Stimulated activated CD8-positive, alpha-beta memory T cell treated with anti-CD3 and anti-CD28 coated beads, Interleukin-12 subunit alpha, Interleukin-12 subunit beta, amount 100 ng/mL, for 1 hour (primary cell): Measurements from ENCODE around the gene DDC.
"Not testable (repeated sequence)": the region's sequence is repeated elsewhere in the genome, so short reads cannot be mapped to it uniquely, and the experiment has no call there.

Experiments
- DNase-seq: peaks from one replicate; pipeline ENCODE4 v3.0.0-alpha.2; 2020; ENCODE audit warnings: low read depth

The DDC gene

GRCh38 chr7:50588937-50589336 lies 23.7 kb upstream of the DDC start:
- DNase-seq: no peak

- DNase-seq: no peak
Observed at GRCh38 chr7:50587737-50588136, 22.5 kb upstream of the DDC start.

DNA sequence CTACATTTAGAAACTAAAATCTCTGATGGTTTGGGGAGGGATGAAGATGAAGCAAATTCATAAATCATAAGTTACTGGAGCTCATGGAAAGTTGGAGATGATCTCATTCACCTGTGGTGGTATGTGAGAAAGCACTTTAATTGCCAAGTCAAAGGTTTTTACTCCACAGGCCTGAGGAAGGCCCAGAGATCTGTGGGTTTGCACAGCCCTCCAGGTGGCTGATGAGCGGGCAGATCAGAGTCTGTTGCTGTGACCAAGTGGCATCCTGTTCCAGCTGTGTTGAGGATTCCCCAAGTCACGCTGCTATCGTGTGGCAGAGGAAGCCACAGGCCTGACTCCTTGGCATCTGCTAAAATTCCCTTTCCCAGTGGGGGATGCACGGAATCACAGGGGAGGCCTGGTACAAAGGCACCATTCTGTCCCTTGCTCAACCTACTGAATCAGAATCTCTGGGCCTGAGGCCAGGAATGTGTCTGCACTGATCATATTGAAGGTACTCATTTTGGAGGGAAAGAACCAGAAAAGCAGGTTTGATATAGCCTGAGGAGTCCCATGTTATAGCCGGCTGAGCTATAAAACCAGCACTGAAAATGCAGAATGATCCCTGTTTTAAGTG lies 19.7 kb upstream of the DDC start:
- DNase-seq: no peak

DNA sequence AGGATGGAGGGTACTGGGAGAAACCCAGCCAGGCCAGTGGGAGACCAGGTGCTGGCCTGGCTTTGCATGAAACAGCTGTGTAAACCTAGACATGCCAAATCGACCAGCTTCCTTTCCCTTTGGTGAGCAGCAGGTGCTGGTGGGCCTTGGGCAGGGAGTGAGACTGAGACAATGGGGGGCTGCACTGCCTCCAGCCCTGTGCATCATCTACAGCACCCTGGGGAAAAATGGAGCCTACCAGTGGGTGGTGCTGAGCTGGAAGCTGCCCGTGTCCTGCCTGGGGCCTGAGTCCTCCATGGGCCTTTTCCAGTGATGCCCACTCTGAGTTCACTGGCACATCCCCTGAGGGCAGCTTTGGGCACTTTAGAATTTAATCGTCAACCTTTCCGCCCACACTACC lies 19.2 kb upstream of the DDC start:
- DNase-seq: no peak

DNA sequence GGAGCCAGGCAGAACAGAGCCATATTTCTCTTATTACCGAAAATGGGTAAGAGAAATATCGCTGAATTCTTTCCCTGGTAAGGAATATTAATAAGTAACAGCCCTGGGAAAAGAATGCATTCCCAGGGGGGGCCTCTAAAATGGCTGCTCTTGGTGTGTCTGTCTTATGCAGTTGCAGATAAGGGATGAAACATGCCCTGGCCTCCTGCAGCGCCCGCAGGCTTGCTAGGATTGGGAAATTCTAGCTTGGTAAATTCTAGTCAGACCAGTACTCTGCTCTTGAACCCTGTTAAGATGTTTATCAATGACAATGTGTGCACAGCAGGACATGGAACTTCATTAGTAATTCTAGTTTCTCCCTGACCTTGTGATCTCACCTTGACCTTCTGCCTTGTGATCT lies 18.1 kb upstream of the DDC start:
- not testable (repeated sequence) for DNase-seq

DNA sequence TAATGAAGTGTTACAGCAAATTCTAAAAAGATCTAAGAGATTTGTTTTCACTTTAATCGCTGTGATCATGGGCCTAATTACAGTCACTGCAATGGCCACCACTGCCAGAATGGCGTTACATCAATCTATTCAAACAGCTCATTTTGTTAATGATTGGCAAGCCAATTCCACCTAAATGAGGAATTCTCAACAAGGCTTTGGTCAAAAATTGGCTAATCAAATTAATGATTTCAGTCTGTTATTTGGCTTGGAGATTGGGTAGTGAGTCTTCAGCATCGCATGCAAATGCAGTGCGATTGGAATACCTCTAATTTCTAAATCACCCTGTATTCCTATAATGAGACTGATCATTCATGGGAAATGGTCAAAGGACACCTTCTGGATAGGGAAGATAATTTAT lies 17.1 kb upstream of the DDC start:
- not testable (repeated sequence) for DNase-seq

- not testable (repeated sequence) for DNase-seq
Observed at GRCh38 chr7:50580666-50581065, 15.5 kb upstream of the DDC start.

DNA sequence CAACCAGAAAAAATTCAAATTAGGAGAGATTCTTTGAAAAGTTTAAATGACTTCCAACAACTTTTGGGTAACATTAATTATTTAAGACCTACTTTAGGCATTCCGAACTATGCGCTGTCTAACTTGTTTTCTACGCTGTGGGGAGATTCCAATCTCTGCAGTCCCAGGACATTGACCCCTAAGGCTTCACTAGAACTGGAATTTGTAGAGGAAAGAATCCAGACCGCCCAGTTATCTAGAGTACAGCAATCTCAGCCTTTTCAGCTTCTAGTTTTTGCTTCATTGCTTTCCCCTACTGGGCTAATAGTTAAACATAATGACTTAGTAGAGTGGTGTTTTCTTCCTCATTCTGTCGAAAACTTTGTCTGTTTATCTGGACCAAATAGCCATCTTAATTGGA lies 14.9 kb upstream of the DDC start:
- no peak for DNase-seq

GRCh38 chr7:50578105-50578504 lies 12.9 kb upstream of the DDC start:
- DNase-seq: not testable (repeated sequence)

- no peak for DNase-seq
Observed at GRCh38 chr7:50577569-50577968, 12.4 kb upstream of the DDC start.

DNA sequence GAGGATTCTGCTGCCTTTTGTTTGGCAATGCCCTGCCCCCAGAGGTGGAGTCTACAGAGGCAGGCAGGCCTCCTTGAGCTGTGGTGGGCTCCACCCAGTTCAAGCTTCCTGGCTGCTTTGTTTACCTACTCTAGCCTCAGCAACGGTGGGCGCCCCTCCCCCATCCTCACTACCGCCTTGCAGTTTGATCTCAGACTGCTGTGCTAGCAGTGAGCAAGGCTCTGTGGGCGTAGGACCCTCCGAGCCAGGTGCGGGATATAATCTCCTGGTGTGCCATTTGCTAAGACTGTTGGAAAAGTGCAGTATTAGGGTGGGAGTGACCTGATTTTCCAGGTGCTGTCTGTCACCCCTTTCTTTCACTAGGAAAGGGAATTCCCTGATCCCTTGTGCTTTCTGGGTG lies 11.2 kb upstream of the DDC start:
- DNase-seq: not testable (repeated sequence)

DNA sequence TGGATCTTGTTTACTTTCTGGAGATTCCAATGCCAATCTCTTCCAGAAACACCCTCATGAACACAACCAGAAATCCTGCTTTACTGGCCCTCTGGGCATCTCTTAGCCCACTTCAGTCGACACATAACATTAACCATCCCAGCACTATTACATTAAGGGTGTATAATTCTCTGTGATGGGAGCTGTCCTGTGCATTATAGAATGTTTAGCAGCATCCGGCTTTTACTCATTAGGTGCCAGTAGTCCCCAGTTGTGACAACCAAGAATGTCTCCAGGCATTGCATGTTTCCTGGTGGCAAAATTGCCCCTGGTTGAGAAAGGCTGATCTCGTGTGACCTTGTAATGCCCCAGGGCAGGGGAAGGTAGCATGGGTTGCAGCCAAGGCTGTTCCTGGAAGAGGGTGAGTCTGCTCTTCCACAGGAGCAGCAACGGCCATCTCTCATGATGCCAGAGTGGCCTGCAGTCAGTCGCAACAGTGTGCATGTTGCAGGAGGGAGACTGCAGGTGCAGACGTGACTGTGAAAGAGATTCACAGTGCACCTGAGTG lies 2.6 kb upstream of the DDC start:
- no peak for DNase-seq

DNA sequence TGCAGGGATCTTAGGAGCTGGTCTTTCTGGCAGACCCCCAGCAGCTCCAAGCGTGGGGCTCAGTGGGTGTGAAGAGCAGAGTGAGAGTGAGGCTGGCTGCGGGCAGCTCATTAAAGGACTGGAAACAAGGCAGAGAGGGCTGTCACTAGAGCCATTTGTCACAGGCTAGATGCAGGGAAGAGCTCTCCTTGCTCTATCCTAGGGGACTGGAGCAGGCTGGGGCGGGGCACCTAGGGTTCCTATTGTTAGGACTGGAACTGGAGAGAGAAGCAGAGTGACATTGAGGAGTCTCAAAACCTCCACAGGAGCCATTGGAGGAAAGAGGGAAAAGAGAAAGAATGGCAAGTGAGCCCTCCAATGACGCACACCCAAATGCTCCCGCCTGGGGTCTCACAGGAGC lies 772 bp upstream of the DDC start:
- no peak for DNase-seq

DNA sequence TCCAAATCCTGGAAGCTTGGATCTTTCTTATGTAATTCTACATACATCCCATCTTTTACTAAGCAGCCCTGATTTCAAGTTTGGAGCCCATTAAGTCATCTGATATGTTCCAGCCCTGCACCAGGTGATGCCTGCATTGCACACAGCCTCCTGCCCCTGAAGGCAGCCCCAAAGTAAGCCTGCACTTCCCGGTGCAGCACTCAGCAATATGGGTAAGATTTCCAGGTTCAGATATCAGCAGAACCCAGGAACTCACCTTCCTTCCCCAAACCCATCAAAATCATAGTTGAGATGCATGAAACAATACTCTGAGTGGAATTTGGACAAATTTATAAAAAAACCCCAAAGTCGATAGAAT lies 333 bp upstream of the DDC start:
- DNase-seq: no peak

DNA sequence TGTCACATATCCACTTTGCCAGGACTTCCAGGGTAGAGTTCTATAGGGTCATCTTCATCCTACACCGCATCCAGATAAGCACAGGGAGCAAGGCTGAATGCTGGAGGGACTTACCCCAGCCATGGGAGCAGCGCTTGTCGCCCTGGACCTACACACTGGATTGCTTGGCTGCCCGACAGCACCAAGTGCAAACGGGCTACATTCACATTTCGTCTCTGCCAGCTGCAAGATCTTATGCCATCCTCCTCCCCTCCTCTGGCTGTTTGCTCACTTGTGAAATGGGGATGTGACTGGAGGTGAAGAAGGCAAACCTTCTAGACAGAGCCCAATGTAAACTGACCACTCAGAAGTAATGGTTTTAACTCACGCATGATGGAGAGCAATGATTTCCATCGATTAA lies 1.0 kb downstream of the DDC start:
- DNase-seq: no peak

DNA sequence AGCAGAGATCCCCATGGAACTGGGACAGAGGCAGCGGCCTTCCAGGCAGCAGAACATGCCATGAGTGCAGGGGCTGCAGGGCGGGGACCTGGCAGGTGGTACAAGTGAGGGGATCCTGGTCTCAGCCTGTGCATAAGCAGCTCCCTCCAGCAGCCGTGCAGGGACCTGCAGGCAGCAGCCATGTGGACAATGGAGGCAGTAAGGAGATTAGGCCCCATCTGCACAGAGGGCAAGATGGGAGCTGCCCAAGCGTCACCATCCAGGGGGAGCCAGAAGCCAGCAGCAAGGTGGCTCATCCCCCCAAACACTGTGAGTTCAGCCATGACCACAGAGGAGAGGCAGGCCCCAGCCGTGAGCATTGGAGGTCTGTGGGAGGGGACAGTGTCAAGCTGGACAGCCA lies 3.1 kb downstream of the DDC start:
- no peak for DNase-seq

DNA sequence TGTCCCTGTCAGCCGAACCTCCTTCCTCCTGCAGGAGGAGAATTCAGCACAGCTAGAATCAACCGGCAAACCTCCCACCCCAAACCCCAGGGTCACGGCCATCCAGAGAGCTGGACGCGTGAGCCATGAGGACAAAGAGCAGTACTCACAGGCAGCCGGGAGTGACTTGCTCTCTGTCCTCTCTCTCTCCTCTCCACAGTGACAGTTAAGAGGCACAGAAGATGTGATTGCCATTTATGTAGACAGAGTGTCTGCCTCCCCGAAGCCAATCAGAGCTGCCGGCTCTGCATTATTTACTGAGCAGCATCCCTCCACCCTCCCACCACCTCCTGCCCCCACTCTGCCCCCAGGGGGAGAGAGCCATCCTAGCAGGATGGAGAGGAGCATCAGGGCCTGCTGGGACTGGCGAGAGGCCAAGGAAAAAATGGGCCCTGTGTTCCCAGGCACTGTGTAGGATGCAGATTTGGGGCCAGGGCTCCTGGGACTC lies 4.3 kb downstream of the DDC start:
- DNase-seq: no peak

- no peak for DNase-seq
Observed at GRCh38 chr7:50559881-50560280, 5.3 kb downstream of the DDC start.

GRCh38 chr7:50558294-50559053 lies 6.7 kb downstream of the DDC start:
- DNase-seq: no peak

DNA sequence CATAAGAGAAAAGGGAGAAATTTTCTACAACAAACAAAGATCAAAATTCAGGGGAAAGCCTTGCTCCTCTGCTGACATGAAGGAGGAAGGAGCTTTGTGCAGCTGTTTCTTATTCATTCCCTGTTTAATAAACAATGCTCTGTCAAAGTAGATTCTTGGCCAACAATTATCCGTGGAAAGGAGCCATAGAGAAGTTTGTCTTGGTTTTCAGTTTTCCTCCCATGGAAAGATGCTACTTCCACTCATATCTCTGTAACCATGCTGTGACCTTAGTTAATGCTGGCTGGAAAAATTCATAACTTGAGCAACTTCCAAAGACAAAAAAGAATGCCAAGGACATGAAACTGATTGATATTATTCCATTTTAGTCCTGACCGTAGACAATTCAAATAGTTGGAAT lies 8.1 kb downstream of the DDC start:
- DNase-seq: no peak

GRCh38 chr7:50556247-50556991 lies 8.8 kb downstream of the DDC start:
- DNase-seq: no peak

DNA sequence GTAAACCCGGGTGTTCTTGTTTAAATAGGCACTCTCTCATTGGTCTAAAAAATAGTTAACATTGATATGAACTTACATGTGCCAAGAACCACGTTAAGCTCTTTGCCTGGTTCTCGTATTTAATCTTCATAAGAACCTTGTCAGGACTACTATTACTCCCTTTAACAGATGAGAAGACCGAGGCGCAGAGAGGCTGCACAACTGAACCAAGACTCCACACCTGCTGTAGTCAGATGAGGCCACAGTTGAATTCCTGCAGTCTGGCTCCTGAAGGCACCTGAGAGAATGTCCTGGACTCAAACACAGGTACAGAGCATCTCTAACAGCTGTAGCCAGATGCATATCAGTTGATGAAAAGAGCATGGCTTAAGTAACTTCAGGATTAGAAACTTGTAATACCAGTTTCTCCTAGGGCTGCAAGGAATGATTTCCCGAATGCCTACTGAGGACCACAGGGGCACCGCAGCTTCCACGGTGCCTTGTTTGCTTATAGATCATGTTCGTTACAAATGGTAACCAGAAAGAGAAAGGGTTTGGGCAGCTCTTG lies 9.5 kb downstream of the DDC start:
- DNase-seq: no peak
